Dermis blood vessel endothelial cell (primary cell): Measurements from ENCODE around the gene XRCC3. TPM values are rescaled to one million over a fixed set of nuclear protein-coding genes. Genes with fewer than 3 reads are reported as not detected.

ENCODE experiments used
- DNase-seq: peaks from one replicate; pipeline ENCODE4 v3.0.0; 2010
- total RNA-seq: library from RNA; depleted of rRNA; stranded (reverse); fragments of >200 nt; gene quantifications from 2 replicates; pipeline ENCODE4 v1.2.3, GENCODE V29; 2014

The XRCC3 gene
- total RNA-seq, 1 donor from 2014 or later, result 18.2 TPM

DNA sequence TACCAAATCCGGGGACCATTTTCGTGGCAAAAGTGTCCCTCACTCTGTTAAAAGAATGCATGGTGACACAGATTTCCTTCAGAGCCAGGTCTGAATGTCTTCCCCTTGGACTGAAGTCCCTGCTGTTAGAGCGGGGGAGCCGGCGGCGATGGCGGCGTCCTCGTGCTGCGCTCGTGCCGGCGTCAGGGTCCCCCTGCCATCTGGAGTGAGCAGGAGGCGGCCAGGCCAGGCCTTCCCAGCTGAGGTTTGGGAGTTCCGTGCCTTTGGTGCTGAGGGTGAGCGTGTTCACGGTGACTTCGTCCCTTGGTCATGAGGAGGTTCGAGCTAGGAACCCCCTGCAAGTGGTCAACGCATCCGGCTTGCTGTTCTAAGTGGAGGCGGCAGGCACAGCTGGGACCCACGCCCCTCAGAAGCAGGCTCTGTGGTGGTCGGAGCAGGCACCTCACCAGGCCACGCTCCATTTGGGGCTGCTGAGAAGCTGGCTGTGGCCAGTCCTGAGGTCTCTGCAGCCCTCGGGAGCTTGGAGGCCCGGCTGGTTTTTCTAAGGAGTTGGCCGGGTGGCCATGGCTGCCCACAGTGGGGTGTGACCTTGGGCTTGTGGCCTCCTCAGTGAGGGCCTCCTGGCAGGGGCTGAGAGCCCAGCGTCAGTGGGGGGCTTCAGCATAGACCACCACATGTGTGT, 9.9 kb upstream of the XRCC3 start:
- DNase-seq, result no peak

DNA sequence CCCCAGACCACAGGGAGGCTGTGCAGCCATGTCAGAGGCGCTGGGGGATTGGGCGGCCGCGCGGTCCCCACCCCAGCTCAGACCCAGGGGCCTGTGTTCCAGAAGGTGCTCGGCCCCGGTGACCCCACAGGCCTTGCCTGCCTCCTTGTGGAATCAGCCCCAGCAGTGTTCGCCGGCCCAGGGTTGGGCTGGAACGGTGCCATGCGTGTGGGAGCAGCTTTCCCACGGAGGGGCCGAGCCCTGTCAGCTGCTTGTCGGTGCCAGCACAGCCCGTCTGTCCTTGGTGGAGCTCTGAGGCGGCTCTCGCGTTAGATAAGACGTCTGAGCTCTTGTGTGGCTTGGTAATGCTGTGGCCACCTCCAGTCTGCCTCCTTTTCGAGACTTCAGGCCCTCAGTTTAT, 8.9 kb upstream of the XRCC3 start:
- DNase-seq, result peak; percentile 39

DNA sequence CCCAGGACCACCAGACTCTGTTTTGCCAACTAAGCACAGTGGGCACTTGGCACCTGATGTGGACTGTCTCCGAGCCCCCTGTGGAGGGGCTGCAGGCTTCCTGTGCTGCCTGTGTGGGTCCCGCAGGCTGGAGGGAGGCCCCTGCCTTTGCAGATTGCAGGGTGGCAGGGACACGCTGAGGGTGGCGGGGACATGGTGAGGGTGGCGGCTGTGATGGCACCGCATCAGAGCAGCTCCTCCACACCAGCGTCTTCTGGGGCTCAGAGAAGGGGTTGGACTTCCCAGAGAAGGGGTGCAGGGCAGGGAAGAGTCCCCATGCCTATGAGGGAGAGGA, 8.5 kb upstream of the XRCC3 start:
- no peak for DNase-seq

DNA sequence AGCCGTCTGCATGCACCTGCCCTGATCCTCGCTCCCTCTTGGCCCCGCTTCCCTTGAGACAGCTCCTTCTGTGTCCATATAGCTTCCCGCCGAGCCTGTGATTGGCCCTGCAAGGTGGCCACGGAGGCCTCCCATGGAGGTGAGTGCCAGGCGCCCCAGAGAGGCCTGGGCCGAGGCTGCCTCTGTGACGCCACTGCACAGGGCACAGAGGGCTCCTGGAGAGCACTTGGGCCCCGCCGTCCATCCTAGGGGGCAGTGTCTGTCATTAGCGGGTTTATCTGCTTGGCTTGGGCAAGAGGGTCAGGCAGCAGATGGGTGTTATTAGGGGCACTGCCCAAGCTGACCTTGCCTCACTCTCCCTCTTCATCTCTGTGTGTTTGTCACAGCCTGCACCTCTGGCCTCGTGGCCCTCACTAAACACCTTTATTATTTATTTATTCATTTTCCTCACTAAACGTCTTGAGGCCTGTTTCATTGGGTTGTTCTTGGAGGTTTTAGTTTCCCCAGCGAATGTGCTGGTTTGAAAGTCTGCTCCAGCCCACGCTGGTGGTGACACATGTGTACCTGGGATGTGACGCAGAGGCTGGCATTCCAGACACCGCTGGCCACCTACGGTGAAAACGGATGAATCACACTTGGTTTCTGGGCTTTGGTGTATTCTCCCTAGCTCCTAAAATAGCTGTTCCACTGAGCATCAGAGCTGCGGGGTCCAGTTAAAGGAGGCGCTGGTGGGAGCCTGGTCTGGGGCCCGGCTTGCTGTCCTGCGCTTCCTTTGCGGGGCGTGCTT, 6.3 kb upstream of the XRCC3 start:
- DNase-seq, result no peak

DNA sequence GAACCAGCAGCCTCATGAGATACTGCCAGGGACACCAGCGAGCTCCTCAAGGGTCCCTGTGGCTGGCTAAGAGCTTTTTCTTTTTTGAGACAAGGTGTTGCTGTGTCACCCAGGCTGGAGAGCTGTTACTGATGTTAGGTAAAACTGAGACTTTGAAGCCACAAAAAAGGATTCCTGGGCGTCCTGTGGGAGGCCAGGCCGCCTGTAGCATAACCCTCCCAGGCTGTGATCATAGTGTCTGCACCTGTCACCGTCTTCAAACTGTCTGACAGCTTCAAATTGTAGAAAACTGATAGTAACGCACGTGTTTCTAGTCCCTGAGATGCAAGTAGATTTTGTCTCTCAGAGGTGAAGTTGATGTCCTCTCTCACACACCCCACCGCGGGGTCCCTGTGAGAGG, 4.5 kb upstream of the XRCC3 start:
- no peak for DNase-seq

DNA sequence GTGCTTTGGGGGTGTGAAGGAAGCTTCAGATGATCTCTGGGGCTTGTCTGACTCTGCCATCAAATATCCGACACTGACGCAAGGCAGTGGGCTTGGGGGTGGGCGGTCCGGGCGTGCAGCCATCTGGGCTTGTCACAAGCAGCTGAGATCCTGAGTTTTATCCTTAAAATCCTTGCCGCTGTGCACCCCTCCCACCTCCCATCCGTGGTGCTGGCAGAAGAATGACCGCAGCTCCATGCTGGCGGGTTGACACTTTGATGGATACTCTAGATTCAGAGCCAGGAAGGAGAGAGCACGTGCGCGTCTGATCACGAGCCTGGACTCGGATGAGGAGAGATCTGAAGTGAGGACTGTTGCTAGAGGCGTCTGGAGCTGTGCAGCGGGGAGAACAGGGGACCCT, 3.3 kb upstream of the XRCC3 start:
- no peak for DNase-seq

DNA sequence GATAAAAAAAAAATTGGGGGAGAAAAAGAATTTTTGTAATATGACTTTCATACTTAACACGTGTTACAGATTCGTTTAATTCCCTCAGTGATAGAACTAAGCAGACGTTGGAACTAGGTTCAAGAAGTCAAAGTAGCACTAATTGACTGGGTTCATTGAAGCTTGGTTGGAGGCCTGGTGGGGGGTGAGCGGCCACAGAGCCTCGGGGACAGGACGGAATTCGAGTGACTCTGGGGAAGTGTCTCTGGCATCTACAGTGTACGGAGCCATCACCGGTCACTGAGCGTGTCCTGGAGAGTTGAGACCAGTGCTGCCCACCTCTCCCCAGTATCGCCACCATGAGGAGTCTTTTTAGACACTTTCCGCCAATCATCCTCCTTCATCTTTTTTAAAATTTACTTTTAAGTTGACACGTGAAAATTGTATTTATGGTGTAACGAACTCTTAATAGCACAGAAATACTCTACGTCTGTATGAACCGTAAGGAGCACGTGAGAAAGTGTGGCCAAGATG, 1.7 kb upstream of the XRCC3 start:
- DNase-seq, result no peak

DNA sequence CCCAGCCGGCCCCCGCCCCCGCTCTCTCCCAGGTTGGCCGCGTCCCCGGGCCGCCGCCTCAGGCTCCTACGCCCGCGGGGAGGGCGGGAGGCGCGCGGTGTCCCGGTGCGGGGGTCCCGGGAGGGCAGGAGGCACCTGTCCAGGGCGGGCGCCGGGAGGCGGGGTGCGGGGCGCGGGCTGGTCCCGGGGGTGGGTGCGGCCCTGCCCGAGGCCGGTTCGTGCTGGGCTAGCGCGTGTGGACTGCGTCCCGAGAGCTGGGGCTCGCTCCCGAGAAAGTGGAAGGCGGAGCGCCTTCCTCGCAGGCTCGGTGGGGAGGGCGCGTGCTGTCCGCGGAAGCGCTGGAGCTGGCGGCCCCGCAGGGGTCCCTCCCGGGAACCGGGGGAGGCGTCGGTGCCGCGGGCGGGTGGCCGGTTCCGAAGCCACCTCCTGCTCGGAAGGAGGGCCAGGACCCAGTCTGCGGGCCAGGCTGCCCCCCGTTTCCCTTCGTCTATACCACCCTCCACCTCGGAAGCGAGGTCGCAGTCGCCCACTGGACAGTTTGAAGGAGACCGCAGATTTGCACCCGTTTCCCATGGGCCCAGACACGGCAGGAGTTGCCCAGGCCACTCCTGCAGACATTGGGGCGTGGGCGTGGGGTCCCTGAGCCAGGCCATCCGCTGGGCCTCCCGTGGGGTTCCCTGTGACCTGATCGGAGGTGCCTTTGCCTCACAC, 995 bp upstream of the XRCC3 start:
- DNase-seq, result peak; percentile 38

DNA sequence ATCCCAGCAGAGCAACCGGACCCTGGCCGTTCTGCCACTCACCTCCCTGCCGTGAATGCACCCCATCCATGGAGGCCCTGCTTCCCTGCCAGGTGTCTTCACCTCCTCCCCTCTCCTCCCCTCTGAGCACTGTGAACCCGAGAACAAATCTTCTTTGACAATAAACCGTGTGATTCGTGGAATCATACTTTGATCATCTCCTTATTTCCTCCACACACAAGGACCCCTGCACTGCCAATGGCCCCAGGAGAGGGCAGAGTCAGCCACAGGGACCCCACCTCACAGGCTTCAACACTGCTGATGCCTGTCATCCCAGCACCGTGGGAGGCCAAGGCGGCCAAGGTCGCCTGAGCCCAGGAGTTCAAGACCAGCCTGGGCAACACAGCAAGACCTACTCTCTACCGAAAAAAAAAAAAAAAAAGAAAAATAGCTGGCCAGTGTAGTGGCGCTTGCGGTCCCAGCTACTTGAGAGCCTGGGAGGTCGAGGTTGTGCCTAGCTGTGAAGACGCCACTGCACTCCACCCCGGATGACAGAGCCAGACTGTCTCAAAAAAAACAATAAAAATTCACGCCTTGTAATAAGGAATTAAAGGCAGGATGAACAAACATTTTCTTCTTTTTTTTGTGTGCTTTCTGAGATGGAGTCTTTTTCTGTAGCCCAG, 1.1 kb downstream of the XRCC3 start:
- no peak for DNase-seq

DNA sequence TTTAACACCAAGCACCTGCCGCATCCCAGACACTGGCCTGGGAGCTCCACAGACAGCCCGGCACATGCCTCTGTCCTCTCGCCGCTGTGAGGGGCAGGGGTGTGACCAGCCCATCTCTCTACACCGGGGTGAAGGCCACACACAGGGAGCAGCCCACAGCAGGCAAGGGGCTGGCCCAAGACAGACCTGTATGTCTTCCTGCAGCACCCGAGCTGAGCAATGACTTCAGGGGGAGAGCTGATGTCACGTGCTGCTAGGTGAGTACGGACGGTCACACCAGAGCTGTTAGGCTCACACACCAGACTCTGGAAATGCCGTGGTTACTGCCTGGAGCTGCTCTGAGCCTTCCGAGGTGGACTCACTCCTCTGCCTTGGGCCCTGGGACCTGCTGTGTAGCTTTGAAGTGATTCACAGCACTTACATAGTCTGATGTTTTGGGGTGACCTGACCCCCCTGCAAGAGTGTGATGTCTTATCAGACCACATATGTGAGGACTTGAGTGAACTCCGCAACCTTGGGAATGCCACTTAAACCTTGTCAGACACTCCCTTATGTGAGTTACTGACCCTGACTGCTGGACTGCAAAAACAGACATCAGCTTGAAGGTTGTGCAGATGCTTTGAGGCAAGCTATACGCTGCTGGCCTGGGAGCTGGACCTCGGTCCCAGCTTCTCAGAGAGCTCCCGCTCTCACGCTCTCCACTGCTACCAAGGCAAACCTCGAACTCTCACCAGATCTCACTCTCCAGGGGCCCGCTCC, 1.8 kb downstream of the XRCC3 start:
- no peak for DNase-seq

DNA sequence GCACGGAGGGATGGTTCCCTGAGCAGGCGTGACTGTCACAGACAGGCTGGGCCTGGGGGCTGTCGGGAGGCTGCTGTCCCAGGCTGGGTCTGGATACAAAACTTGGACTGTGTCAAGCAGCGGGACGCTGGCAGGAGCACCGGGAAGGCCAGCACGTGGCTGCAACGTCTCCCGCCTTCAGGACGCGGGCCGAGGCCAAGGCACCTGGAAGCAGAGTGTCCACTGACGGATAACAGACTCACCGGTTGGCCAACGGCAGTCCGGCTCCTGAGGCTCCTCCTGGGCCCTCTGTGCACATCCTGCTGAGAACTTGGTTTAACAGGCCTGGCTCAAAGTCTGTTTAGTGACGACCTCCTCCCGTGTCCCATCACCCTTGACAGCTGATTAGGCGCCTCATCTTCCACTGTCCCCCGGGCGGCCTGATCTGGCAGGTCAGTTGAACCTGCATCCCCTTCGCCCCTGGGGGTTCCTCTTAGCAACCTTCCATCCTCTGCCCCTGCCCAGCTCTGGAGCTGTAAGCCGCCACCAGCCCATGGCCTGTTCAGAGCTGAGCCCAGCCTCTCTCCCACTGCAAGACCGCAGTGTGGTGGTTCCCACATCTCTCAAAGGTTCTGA, 2.5 kb downstream of the XRCC3 start:
- no peak for DNase-seq

DNA sequence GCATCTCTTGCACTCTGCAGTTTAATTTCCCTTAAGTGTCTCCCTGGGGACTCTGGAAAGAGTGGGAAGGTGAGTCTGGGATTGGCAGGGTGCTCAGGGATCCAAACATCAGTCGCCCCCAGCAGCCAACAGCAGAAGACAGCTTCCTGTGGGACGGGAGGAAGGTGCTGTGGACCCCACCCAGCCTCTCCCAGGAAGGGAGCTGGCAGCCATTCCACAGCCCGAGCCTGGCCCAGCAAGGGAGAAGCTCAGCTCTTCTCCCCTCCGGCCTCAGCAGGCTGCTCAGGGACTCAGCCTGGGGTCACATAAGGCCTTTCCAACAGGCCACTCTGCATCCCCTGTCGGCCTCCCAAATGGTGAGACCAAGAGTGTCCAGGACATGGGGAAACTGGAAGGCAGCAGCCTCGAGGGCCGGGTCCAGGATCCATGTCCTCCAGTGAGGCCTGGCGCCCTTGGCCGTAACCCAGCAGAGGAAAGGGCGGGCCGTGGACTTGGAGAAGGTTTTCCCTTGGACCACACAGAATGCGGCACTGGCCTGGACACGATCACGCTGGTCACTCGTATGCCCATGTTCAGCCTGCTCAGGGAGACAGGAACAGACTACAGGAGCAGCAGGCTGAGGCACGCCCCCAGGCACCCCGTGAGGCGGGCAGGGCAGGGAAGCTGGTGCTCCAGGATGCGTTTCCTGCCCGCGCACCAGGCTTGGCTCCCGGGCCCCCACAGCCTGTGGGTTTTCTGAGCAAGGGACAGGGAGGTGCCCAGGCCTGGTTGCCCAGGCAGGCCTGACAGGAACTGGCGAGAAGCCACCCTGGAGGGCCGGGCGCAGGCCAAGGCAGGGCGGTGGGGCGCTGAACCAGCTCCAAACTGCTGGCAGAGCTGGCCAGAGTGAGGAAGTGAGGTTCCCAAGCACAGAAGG, 3.5 kb downstream of the XRCC3 start:
- DNase-seq, result peak; percentile 47

DNA sequence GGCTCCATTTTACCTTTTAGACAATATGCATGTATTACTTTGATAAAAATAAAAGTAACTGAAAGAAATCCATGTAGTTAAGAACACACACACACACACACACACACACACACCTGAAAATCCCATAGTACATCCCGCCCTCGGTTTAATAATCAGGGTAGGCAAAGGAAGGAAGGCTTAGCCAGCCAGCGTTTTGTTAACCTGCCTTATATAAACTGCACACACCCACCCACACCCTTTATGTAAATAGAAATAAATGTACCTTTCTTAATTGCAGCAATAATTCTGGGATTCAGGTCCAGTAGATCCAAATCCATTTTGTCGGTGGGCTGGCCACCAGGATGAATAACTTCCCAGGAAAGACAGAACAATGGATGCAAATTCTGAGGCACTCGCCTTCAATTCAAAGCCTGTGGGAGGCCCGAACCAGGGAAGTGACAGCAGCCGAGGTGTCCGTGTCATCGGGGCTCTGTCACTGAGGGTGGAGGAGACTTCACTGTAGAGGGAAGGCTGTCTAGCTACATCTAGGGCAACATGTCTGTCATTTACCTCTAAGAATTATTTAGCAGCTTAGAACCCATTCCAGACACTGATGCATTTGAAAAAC, 4.4 kb downstream of the XRCC3 start:
- peak; percentile 48 for DNase-seq

DNA sequence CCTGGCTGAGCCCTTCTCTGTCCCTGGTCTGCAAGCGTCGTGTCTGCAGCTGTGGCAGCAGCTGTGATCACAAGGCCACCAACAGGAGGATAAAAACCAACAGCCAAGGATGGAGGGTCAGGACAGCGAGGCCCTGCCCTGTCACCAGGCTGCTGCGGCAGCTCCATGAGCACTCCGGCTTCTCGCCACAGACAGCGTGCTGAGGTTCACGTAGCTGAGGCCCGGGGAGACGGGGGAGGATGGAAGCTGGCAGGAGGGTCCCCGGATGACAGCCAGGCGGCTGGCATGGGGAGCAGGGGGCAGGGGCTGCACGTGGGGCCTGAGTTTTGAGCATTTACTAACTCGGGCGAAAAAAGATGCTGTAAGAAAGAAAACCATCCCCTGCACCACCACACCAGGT, 5.4 kb downstream of the XRCC3 start:
- DNase-seq, result no peak

DNA sequence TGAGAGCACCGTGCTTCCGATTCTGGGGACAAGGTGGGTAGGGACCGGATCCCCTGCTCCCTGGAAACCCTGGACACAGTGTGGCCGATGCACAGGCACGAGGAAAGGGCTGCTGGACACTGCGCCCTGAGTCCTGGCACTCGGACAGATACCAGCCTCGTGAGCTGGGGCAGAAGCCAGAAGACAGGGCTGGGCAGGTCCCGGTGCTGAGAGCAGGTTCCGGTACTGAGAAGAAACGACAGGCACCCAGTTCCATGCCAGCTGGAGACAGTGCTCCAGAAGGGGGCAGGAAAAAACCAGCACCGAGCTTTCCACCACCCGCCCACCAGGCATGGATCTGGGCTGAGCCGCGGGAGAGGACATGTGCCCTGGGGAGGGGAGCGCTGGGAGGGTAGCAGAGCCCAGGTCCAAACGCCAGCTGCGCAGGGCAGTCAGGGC, 6.5 kb downstream of the XRCC3 start:
- no peak for DNase-seq

DNA sequence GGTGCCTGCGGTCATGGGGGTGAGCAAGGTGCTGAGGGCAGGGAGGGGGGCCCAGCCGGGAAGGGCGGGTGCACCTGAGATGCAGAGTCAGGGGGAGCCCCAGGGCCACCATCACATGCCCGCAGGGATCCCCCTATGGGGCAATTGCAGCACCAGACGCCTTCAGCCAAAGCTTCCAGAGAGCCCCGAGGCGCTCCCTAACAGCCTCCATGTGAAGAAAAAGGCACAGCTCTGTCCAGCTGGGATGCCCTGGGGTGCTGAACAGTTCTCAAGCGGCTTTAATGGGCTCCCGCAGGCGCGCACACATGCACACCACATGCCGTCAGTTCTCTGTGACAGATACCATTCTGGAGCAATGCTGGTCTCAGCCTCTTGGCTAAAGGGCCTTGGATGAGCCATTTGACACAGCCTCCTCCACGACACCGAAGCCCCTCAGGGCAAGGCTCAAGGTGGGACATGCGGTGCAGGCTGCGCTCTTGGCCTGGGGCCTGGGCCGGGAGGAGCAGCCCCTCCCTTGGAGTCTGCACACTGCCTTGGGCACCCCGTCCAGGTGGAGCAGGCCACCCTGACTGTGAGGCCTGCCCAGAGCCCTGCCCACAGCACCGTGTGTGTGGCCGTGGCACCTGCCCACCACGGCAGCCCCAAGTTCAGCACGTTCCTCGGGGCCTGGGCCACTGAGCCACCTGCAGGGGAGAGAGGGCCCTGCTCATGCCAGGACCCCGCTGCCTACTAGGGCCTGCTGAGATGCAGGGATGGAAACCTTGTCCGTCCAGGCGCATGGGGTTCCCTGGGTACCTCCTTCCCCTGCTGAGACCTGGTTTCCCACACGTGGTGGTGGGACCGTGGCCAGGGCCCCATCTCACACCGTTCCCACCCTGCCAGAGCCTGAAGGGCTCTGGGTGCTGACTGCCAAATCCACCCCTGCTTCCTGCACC, 7.7 kb downstream of the XRCC3 start:
- no peak for DNase-seq

DNA sequence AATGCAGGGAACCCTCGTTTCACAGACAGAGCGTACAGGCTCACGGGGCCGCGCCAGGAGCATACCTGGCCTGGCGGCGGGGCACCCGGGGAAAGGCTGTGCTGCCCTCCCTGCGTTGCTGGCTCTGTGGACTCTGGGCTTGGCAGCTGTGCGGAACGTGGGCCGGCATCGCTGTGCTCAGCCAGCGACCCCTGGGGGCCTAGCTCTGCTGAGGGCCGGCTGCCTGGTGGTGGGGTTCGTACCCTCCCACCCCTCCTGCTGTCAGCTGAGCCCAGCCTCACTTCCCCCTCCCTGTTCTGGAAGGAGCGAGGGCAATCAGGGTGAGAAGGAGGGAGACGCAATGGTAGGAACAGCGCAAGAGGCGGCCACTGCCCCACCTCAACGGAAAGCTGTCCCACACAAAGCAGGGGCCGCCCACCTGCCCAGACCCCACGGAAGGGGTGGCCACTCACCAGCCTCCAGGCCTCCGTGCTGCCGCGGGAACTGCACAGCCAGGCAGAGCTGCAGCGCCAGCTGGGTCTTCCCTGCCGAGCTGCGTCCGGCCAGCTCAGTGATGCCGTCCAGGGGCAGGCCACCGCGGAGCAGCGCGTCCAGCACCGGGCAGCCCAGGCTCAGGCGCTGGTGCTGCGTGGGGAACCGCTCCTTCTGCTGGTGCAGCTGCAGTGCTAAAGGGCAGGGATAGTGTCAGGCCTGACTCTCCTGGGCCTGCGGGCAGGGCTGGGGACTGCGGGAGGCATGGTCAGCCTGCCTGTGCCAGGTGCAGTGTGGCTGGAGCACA, 8.5 kb downstream of the XRCC3 start:
- no peak for DNase-seq
